Measurements from ENCODE around the gene GRIP2.

GRIP2 gene

DNA sequence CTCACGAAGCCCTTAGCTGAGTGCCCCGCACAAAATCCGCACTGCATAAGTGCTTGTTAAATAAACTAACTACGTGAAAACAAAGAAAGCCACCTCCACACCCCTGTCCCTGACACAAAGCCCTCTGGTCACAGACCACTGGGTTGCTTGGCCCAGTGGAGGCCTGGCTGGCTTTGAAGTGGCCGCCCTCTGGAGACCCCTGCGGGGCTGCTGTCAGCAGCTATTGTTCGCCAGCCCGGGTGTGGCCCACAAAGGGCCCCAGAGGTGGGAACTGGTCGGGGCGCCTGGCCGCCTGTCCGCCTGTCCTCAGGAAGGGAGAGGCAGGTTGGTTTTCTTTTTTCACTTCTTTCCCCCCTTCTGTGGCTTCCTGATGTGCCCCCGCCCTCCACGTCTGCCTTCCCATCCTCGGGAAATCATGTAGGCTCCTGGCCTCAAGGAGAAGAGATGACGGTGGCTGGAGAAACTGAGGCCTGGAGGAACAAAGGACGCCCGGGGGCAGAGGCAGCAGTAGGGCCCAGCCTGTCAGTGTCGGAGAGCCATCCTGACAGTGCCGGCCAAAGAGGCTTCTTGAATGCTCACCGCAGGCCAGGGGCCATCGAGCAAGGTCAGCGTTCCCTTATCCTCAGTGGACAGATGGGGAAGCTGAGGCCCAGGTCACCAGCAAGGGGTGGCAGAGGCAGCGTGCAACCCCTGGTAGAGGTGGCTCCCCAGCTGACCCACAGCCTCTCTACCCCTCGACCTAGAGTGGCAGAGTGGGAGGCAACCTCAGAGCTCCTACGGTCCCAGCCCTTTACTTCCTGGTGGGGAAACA, 76.6 kb downstream of the GRIP2 start:
- no peak for ATAC-seq

DNA sequence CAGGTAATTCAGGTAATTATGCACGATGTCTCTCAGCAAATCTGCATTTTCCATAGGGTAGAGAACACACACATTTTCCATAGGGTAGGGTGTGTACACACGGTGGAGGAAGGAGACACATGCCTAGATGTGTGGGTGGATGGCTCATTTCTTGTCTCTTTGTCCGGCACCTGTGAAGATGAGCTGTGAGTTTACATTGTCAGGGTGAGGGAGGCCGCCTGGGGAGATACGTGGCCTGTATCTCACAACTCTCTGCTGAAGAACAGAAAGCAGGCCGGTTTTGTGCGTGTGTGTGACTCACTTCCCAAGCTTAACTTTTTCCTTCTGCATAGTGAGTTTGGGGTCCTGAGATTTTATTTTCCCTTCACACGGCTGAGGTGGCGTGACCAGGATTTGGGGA, 77.4 kb downstream of the GRIP2 start:
- TF ChIP-seq GLIS3 (CRISPR knock-in tag; IDR thresholded peaks at IDR 0.05) (no peak), ZFP30 (CRISPR knock-in tag; IDR thresholded peaks at IDR 0.05) (no peak)
- TF ChIP-seq, protein P1, sequence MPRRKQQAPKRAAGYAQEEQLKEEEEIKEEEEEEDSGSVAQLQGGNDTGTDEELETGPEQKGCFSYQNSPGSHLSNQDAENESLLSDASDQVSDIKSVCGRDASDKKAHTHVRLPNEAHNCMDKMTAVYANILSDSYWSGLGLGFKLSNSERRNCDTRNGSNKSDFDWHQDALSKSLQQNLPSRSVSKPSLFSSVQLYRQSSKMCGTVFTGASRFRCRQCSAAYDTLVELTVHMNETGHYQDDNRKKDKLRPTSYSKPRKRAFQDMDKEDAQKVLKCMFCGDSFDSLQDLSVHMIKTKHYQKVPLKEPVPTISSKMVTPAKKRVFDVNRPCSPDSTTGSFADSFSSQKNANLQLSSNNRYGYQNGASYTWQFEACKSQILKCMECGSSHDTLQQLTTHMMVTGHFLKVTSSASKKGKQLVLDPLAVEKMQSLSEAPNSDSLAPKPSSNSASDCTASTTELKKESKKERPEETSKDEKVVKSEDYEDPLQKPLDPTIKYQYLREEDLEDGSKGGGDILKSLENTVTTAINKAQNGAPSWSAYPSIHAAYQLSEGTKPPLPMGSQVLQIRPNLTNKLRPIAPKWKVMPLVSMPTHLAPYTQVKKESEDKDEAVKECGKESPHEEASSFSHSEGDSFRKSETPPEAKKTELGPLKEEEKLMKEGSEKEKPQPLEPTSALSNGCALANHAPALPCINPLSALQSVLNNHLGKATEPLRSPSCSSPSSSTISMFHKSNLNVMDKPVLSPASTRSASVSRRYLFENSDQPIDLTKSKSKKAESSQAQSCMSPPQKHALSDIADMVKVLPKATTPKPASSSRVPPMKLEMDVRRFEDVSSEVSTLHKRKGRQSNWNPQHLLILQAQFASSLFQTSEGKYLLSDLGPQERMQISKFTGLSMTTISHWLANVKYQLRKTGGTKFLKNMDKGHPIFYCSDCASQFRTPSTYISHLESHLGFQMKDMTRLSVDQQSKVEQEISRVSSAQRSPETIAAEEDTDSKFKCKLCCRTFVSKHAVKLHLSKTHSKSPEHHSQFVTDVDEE (CRISPR knock-in tag; IDR thresholded peaks at IDR 0.05): no peak
- ATAC-seq: no peak

More for the DNA sequence above, 76.6 kb downstream of the GRIP2 start:
- TF ChIP-seq ZNF565 (CRISPR knock-in tag; conservative IDR thresholded peaks at IDR 0.05; ENCODE audit: low read depth) (no peak), ESRRG (CRISPR knock-in tag; IDR thresholded peaks at IDR 0.05) (no peak), OSR1 (CRISPR knock-in tag; IDR thresholded peaks at IDR 0.05) (no peak), ZC3H10 (CRISPR knock-in tag; IDR thresholded peaks at IDR 0.05) (no peak), CSDC2 (CRISPR knock-in tag; IDR thresholded peaks at IDR 0.05) (no peak), SNAI2 (CRISPR knock-in tag; IDR thresholded peaks at IDR 0.05) (no peak), ZFP3 (CRISPR knock-in tag; IDR thresholded peaks at IDR 0.05) (no peak), ISL1 (CRISPR knock-in tag; IDR thresholded peaks at IDR 0.05) (no peak)
- TF ChIP-seq, protein P2, sequence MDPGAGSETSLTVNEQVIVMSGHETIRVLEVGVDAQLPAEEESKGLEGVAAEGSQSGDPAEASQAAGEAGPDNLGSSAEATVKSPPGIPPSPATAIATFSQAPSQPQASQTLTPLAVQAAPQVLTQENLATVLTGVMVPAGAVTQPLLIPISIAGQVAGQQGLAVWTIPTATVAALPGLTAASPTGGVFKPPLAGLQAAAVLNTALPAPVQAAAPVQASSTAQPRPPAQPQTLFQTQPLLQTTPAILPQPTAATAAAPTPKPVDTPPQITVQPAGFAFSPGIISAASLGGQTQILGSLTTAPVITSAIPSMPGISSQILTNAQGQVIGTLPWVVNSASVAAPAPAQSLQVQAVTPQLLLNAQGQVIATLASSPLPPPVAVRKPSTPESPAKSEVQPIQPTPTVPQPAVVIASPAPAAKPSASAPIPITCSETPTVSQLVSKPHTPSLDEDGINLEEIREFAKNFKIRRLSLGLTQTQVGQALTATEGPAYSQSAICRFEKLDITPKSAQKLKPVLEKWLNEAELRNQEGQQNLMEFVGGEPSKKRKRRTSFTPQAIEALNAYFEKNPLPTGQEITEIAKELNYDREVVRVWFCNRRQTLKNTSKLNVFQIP (CRISPR knock-in tag; IDR thresholded peaks at IDR 0.05; ENCODE audit: borderline replicate concordance, low read depth): no peak
- TF ChIP-seq, protein P3, sequence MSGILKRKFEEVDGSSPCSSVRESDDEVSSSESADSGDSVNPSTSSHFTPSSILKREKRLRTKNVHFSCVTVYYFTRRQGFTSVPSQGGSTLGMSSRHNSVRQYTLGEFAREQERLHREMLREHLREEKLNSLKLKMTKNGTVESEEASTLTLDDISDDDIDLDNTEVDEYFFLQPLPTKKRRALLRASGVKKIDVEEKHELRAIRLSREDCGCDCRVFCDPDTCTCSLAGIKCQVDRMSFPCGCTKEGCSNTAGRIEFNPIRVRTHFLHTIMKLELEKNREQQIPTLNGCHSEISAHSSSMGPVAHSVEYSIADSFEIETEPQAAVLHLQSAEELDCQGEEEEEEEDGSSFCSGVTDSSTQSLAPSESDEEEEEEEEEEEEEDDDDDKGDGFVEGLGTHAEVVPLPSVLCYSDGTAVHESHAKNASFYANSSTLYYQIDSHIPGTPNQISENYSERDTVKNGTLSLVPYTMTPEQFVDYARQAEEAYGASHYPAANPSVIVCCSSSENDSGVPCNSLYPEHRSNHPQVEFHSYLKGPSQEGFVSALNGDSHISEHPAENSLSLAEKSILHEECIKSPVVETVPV (CRISPR knock-in tag; IDR thresholded peaks at IDR 0.05): no peak
- TF ChIP-seq, protein P4, sequence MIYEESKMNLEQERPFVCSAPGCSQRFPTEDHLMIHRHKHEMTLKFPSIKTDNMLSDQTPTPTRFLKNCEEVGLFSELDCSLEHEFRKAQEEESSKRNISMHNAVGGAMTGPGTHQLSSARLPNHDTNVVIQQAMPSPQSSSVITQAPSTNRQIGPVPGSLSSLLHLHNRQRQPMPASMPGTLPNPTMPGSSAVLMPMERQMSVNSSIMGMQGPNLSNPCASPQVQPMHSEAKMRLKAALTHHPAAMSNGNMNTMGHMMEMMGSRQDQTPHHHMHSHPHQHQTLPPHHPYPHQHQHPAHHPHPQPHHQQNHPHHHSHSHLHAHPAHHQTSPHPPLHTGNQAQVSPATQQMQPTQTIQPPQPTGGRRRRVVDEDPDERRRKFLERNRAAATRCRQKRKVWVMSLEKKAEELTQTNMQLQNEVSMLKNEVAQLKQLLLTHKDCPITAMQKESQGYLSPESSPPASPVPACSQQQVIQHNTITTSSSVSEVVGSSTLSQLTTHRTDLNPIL (CRISPR knock-in tag; IDR thresholded peaks at IDR 0.05; ENCODE audit: low read depth): no peak
- TF ChIP-seq, protein P1 (CRISPR knock-in tag; IDR thresholded peaks at IDR 0.05): no peak

DNA sequence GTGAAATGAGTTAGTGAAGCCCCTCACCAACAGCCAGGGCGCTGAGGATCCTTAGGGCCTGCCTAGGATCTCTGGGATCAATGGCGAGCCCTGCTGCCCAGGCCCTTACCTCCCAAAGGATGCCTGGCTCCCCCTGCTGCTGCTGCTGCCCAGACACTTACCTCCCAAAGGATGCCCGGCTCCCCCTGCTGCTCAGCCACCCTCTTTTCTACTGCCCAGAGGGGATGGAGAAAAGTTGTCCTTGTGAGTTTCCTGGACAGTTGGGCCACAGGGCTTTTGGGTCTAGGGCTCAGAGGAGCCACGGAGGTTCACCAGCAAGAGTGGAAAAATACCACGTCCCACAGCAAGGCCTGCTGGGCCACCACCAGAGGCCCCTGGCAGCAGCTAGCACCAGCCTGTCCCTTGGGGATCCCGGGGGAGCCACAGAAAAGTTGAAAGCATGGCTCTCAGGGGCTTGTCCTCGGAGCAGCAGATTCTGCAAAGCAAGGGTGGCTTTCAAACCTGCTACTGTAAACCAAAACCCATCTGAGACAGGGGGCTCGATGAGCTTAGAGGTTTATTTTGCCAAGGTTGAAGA, 78.3 kb downstream of the GRIP2 start:
- peak; percentile 95 for ATAC-seq
- TF ChIP-seq CSDC2 (CRISPR knock-in tag; IDR thresholded peaks at IDR 0.05) (no peak), SNAI2 (CRISPR knock-in tag; IDR thresholded peaks at IDR 0.05) (no peak), ZFP30 (CRISPR knock-in tag; IDR thresholded peaks at IDR 0.05) (no peak), ZNF70 (CRISPR knock-in tag; IDR thresholded peaks at IDR 0.05) (no peak), ZC3H10 (CRISPR knock-in tag; IDR thresholded peaks at IDR 0.05) (no peak)
- TF ChIP-seq, protein P5, sequence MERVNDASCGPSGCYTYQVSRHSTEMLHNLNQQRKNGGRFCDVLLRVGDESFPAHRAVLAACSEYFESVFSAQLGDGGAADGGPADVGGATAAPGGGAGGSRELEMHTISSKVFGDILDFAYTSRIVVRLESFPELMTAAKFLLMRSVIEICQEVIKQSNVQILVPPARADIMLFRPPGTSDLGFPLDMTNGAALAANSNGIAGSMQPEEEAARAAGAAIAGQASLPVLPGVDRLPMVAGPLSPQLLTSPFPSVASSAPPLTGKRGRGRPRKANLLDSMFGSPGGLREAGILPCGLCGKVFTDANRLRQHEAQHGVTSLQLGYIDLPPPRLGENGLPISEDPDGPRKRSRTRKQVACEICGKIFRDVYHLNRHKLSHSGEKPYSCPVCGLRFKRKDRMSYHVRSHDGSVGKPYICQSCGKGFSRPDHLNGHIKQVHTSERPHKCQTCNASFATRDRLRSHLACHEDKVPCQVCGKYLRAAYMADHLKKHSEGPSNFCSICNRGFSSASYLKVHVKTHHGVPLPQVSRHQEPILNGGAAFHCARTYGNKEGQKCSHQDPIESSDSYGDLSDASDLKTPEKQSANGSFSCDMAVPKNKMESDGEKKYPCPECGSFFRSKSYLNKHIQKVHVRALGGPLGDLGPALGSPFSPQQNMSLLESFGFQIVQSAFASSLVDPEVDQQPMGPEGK (CRISPR knock-in tag; IDR thresholded peaks at IDR 0.05; ENCODE audit: borderline replicate concordance): no peak
